GM12872 (cell line): ENCODE data around the gene WFDC1.

Source experiments
- TF ChIP-seq, protein P1 (sequence below): IDR thresholded peaks from 3 replicates; pipeline ENCODE4 v1.5.1; 2011; ENCODE audit warnings: low read depth, mild to moderate bottlenecking, low read length, moderate library complexity; ENCODE audit not compliant: insufficient read depth

WFDC1 gene

DNA sequence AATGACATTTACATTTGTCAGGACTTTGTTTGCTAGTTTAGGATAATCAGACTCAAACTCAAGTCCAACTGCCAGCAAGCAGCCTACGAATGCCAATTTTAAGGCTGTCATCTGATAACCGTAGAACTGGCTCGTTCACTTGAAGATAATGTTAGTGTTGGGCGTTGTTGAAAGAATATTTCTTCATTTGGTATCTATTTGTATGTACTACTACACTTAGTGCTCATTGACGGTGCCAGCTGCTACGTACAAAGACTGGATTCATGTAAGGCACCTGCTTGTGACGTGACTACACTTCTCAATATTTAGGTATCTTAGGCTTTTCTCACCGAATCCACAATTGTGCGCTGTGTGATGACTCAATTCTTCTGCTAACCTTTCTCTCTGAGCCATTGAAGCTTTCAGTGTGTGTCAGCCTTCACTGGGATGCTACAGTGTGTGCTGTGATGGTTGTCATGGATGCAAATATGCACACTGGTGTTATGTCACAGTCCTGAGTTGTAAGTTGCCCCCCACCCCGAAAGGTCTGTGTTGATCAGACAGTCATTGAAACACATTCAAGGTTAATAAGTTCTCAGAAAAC is 79.3 kb downstream of the WFDC1 start:
- TF ChIP-seq, protein P1, sequence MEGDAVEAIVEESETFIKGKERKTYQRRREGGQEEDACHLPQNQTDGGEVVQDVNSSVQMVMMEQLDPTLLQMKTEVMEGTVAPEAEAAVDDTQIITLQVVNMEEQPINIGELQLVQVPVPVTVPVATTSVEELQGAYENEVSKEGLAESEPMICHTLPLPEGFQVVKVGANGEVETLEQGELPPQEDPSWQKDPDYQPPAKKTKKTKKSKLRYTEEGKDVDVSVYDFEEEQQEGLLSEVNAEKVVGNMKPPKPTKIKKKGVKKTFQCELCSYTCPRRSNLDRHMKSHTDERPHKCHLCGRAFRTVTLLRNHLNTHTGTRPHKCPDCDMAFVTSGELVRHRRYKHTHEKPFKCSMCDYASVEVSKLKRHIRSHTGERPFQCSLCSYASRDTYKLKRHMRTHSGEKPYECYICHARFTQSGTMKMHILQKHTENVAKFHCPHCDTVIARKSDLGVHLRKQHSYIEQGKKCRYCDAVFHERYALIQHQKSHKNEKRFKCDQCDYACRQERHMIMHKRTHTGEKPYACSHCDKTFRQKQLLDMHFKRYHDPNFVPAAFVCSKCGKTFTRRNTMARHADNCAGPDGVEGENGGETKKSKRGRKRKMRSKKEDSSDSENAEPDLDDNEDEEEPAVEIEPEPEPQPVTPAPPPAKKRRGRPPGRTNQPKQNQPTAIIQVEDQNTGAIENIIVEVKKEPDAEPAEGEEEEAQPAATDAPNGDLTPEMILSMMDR, result no peak

DNA sequence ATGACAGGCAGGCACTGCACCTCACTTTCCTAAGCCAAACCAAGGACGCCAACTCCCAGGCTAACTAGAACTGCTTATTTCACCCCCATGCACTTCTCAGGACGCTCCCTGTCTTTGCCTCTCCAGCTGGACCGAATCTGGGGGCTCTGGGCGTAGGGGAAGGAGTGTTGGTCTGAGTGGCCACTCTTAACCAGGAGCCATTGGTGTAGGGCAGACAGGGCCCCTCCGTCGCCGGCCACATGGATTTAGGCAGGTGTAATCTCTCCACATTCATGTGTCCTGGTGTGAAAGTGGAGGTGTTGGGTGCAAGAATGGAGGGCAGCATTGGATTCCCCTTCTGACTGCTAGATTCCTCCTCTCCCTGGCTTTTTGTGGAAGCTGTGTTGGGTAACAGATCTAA is 83.4 kb downstream of the WFDC1 start:
- TF ChIP-seq, protein P1, result no peak

DNA sequence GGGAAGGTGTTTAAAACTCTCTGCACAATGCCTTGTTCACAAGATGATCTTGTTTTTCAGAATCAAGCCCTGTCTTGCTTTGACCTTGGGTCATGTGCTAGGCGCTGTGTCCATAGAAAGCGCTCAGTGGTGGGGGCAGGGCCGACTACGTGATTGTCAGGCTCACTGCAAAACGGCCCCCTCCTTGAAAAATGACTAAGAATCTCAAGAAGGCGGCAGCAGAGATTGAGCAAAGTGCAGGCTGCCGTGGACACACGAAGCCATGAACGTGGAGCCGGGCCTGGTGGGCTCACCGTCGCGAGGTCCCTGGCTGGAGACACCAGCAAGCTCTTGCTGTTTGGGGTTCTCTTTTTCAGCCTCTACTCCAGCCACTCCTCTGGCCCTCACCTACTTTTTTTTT is 83.9 kb downstream of the WFDC1 start:
- TF ChIP-seq, protein P1, result no peak

- TF ChIP-seq, protein P1, result no peak
Observed at GRCh38 chr16:84379008-84379708, 84.5 kb downstream of the WFDC1 start.
